Measurements from ENCODE around the gene COX19.
"Not testable (repeated sequence)": the region's sequence is repeated elsewhere in the genome, so short reads cannot be mapped to it uniquely, and the experiment has no call there.

COX19 gene

DNA sequence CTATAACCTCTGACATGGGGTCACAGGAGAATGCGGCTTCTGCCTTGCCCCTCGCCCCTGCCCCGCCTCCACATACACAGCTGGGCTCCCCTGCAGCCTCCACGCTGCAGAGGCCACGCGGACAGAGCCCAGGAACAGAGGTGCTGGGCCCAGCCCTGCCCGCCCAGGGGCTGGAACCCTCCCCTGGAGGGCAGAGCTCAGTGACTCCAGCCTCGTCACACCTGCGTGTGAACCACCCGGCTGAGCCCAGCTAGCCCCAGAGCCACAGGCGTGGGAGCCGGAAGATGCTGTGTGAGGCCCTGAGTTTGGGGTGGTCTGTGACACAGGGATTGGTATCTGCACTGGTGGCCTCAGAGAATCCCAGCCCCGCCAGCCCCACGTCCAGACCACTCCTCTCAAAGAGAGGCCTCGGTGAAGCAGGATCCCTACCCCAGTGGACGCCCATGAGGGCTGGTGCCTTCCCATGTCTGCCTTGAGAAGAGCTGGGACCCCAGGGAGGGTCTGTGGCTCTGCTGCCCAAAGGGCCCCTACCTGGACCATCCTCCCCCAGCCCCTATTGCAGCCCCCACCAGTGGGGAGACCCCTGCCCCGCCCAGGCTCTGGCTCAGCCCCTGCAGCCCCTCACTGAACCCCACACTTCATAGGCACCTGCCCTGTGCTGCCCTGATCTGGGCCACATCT lies 12.8 kb downstream of the COX19 start:
- no peak for DNase-seq (ENCODE audit: extremely low read depth, low read depth)
- no peak overlapping the region for H3K4me3 ChIP-seq (replicated peaks; ENCODE audit: low read depth, low read length)
- TF ChIP-seq CTCF (IDR thresholded peaks at IDR 0.05; ENCODE audit: low read depth, low read length, missing control alignments), result no peak

DNA sequence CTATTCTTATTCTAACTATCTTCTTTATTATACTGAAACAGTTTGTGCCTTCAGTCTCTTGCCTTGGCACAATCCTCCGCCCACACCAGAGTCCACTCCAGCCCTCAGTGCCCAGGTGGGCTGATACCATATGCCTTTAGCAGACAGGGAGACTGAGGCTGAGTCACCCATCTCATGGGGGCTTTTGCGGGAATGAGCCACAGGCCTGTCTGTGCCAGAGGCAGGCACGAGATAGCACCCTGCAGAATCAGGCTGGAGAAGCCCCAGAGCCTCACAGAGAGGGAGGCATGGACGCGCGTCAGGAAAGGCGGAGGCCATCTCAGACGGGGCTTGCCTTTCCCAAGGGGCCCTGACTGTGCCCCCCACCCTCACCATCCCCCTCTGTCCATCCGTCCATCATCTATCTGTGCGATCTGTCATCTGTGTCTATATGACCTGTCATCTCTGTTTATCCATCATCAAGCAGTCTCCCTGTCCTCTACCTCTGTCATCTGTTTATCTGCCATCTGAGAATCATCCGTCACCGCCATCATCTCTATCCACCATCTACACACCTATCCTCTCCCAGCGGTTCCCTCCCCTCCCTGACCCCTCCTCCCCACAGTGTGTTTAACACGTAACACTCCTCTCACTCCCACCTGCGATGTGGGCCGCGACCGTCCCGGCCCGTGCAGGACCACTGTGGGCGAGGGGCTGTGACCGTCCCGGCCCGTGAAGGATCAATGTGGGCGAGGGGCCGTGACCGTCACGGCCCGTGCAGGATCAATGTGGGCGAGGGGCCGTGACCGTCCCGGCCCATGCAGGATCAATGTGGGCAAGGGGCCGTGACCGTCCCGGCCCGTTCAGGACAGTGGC lies 13.6 kb downstream of the COX19 start:
- DNase-seq (ENCODE audit: extremely low read depth, low read depth), result no peak
- TF ChIP-seq CTCF (IDR thresholded peaks at IDR 0.05; ENCODE audit: low read depth, low read length, missing control alignments), result no peak
- H3K4me3 ChIP-seq (replicated peaks; ENCODE audit: low read depth, low read length), result no peak overlapping the region

GRCh38 chr7:960972-961371 lies 14.4 kb downstream of the COX19 start:
- H3K4me3 ChIP-seq (replicated peaks; ENCODE audit: low read depth, low read length); DNase-seq (ENCODE audit: extremely low read depth, low read depth): not testable (repeated sequence)

DNA sequence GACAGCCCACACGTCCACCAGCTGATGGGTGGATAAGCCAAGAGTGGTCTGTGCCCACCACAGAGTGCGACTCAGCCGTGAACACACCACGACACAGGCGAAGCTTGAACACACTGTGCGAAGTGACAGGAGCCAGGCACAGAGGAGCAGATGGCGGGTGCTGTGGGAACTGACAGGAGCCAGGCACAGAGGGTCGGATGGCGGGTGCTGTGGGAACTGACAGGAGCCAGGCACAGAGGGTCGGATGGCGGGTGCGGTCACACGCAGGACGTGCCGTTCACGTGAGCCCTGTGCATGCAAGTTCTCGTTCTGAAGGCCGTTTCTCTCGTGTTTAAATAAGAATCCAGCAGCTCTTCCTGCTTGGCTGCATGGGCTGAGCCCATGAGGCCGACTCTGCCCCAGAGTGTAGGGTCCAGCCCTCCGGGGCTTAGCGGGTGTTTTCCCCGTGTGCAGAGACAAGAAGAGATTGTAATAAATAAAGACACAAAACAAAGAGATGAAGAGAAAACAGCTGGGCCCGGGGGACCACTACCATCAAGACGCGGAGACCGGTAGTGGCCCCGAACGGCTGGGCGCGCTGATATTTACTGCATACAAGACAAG lies 15.0 kb downstream of the COX19 start:
- no peak for TF ChIP-seq CTCF (IDR thresholded peaks at IDR 0.05; ENCODE audit: low read depth, low read length, missing control alignments)
- no peak overlapping the region for H3K4me3 ChIP-seq (replicated peaks; ENCODE audit: low read depth, low read length)
- no peak for DNase-seq (ENCODE audit: extremely low read depth, low read depth)

- DNase-seq (ENCODE audit: extremely low read depth, low read depth); H3K4me3 ChIP-seq (replicated peaks; ENCODE audit: low read depth, low read length): not testable (repeated sequence)
Measured at GRCh38 chr7:959740-960139, 15.6 kb downstream of the COX19 start.

GRCh38 chr7:959271-959670 lies 16.1 kb downstream of the COX19 start:
- DNase-seq (ENCODE audit: extremely low read depth, low read depth), result no peak
- no peak overlapping the region for H3K4me3 ChIP-seq (replicated peaks; ENCODE audit: low read depth, low read length)

More at GRCh38 chr7:959271-959670, 16.1 kb downstream of the COX19 start:
- TF ChIP-seq CTCF (IDR thresholded peaks at IDR 0.05; ENCODE audit: low read depth, low read length, missing control alignments), result no peak

Measured in HFF-Myc (cell line).